ENCODE results near the gene TRDN. TPM values are rescaled to one million over a fixed set of nuclear protein-coding genes. Genes with fewer than 3 reads are reported as not detected.

The TRDN gene
- polyA plus RNA-seq, 1 donor from 2014 or later: not detected

GRCh38 chr6:123214433-123214832 is 422.3 kb downstream of the TRDN start:
- Histone ChIP-seq H3K79me2 (replicated peaks; ENCODE audit: insufficient read depth, low read length) (no peaks in the 10 kb centered on the region), H3K9me3 (ENCODE audit: low read length) (no peaks in the 10 kb centered on the region), H3K9me2 (ENCODE audit: insufficient read depth, low read length) (no peaks in the 10 kb centered on the region), H3K4me2 (ENCODE audit: low read length) (no peak overlapping the region), H3F3A (ENCODE audit: insufficient read depth, low read length, poor library complexity, severe bottlenecking) (no peaks in the 10 kb centered on the region), H2AFZ (ENCODE audit: low read depth, low read length) (no peak overlapping the region), H3K9ac (ENCODE audit: low read length) (no peak overlapping the region), H3K36me3 (ENCODE audit: insufficient read depth, low read length) (no peaks in the 10 kb centered on the region), H3K27me3 (ENCODE audit: insufficient read depth, low read depth, low read length) (no peaks in the 10 kb centered on the region), H3K4me3 (ENCODE audit: low read length) (no peak overlapping the region), H3K27ac (ENCODE audit: low read length) (no peak overlapping the region), H4K20me1 (ENCODE audit: insufficient read depth) (no peaks in the 10 kb centered on the region)
- no peak for TF ChIP-seq EZH2 (IDR thresholded peaks at IDR 0.05; ENCODE audit: borderline replicate concordance, insufficient read depth, low read length, poor library complexity, severe bottlenecking)
- TF ChIP-seq POLR2AphosphoS5 (IDR thresholded peaks at IDR 0.05): no peak
- no peak for TF ChIP-seq CTCF (IDR thresholded peaks at IDR 0.05; ENCODE audit: poor library complexity, severe bottlenecking)
- TF ChIP-seq SMC3 (conservative IDR thresholded peaks at IDR 0.05; ENCODE audit: poor library complexity): no peak
- no peak for TF ChIP-seq EP300 (conservative IDR thresholded peaks at IDR 0.05; ENCODE audit: poor library complexity, severe bottlenecking)
- no peak for TF ChIP-seq MXI1 (conservative IDR thresholded peaks at IDR 0.05; ENCODE audit: poor library complexity, severe bottlenecking)
- no peak for TF ChIP-seq RAD21 (conservative IDR thresholded peaks at IDR 0.05)
- no peak for TF ChIP-seq TAF1 (IDR thresholded peaks at IDR 0.05; ENCODE audit: low read depth)
- TF ChIP-seq, protein P1, sequence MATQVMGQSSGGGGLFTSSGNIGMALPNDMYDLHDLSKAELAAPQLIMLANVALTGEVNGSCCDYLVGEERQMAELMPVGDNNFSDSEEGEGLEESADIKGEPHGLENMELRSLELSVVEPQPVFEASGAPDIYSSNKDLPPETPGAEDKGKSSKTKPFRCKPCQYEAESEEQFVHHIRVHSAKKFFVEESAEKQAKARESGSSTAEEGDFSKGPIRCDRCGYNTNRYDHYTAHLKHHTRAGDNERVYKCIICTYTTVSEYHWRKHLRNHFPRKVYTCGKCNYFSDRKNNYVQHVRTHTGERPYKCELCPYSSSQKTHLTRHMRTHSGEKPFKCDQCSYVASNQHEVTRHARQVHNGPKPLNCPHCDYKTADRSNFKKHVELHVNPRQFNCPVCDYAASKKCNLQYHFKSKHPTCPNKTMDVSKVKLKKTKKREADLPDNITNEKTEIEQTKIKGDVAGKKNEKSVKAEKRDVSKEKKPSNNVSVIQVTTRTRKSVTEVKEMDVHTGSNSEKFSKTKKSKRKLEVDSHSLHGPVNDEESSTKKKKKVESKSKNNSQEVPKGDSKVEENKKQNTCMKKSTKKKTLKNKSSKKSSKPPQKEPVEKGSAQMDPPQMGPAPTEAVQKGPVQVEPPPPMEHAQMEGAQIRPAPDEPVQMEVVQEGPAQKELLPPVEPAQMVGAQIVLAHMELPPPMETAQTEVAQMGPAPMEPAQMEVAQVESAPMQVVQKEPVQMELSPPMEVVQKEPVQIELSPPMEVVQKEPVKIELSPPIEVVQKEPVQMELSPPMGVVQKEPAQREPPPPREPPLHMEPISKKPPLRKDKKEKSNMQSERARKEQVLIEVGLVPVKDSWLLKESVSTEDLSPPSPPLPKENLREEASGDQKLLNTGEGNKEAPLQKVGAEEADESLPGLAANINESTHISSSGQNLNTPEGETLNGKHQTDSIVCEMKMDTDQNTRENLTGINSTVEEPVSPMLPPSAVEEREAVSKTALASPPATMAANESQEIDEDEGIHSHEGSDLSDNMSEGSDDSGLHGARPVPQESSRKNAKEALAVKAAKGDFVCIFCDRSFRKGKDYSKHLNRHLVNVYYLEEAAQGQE (IDR thresholded peaks at IDR 0.05; ENCODE audit: borderline replicate concordance): no peak

DNA sequence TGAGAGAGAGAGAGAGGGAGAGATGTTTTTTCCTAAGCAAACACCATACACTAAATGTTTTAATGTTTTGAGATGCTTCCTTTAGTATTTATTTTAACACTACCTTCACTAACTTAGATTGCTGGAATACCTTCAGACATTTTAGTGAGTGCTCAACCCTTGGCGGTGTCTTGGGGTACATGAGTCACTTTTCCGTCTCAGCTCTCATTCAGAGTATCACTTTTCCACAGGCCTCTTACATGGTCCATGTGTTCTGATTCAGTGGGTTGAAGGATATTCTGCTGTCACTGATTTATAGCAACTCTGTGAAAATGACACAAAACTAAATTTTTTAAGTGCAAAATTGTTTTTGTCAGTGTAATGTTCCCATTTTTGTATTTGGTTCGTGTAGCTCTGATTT is 422.8 kb downstream of the TRDN start:
- no peaks in the 10 kb centered on the region for H3K9me3 ChIP-seq (ENCODE audit: low read length)
- H4K20me1 ChIP-seq (ENCODE audit: insufficient read depth): no peaks in the 10 kb centered on the region
- H3F3A ChIP-seq (ENCODE audit: insufficient read depth, low read length, poor library complexity, severe bottlenecking): no peaks in the 10 kb centered on the region
- no peaks in the 10 kb centered on the region for H3K79me2 ChIP-seq (replicated peaks; ENCODE audit: insufficient read depth, low read length)
- no peaks in the 10 kb centered on the region for H3K27me3 ChIP-seq (ENCODE audit: insufficient read depth, low read depth, low read length)
- no peak overlapping the region for H3K4me2 ChIP-seq (ENCODE audit: low read length)
- H3K9me2 ChIP-seq (ENCODE audit: insufficient read depth, low read length): no peaks in the 10 kb centered on the region
- H3K27ac ChIP-seq (ENCODE audit: low read length): no peak overlapping the region
- no peak for TF ChIP-seq MXI1 (conservative IDR thresholded peaks at IDR 0.05; ENCODE audit: poor library complexity, severe bottlenecking)
- TF ChIP-seq RAD21 (conservative IDR thresholded peaks at IDR 0.05): no peak
- no peak for TF ChIP-seq POLR2AphosphoS5 (IDR thresholded peaks at IDR 0.05)
- no peak for TF ChIP-seq EP300 (conservative IDR thresholded peaks at IDR 0.05; ENCODE audit: poor library complexity, severe bottlenecking)
- TF ChIP-seq, protein P1 (IDR thresholded peaks at IDR 0.05; ENCODE audit: borderline replicate concordance): no peak
- no peak for TF ChIP-seq EZH2 (IDR thresholded peaks at IDR 0.05; ENCODE audit: borderline replicate concordance, insufficient read depth, low read length, poor library complexity, severe bottlenecking)
- no peak for TF ChIP-seq CTCF (IDR thresholded peaks at IDR 0.05; ENCODE audit: poor library complexity, severe bottlenecking)
- no peak for TF ChIP-seq SMC3 (conservative IDR thresholded peaks at IDR 0.05; ENCODE audit: poor library complexity)
- TF ChIP-seq TAF1 (IDR thresholded peaks at IDR 0.05; ENCODE audit: low read depth): no peak
- H3K9ac ChIP-seq (ENCODE audit: low read length): no peak overlapping the region
- no peak overlapping the region for H3K4me3 ChIP-seq (ENCODE audit: low read length)
- no peak overlapping the region for H2AFZ ChIP-seq (ENCODE audit: low read depth, low read length)
- H3K36me3 ChIP-seq (ENCODE audit: insufficient read depth, low read length): no peaks in the 10 kb centered on the region
